ENCODE results near the gene GRIK2.
A peak's percentile ranks its signal among the peaks of the same experiment; 100 is the strongest.
"Not testable (repeated sequence)": the region's sequence is repeated elsewhere in the genome, so short reads cannot be mapped to it uniquely, and the experiment has no call there.

GRIK2 gene

GRCh38 chr6:101393251-101393828 is at the start of gene GRIK2:
GRIK2 (plus strand) TSS chr6:101393708.
- peak; percentile 60 for DNase-seq (ENCODE audit: low spot score)

- DNase-seq (ENCODE audit: low spot score) = no peak
Measured at GRCh38 chr6:101344885-101345284, 48.6 kb upstream of the GRIK2 start.

GRCh38 chr6:101348816-101349215 is 44.7 kb upstream of the GRIK2 start:
- DNase-seq (ENCODE audit: low spot score) = no peak

GRCh38 chr6:101350631-101351030 is 42.9 kb upstream of the GRIK2 start:
- DNase-seq (ENCODE audit: low spot score) = not testable (repeated sequence)

- no peak for DNase-seq (ENCODE audit: low spot score)
Measured at GRCh38 chr6:101351173-101351572, 42.3 kb upstream of the GRIK2 start.

- no peak for DNase-seq (ENCODE audit: low spot score)
Measured at GRCh38 chr6:101352316-101352715, 41.2 kb upstream of the GRIK2 start.

GRCh38 chr6:101365181-101365580 is 28.3 kb upstream of the GRIK2 start:
- no peak for DNase-seq (ENCODE audit: low spot score)

- DNase-seq (ENCODE audit: low spot score) = no peak
Measured at GRCh38 chr6:101379926-101380325, 13.6 kb upstream of the GRIK2 start.

- no peak for DNase-seq (ENCODE audit: low spot score)
Measured at GRCh38 chr6:101380897-101381630, 12.4 kb upstream of the GRIK2 start.

GRCh38 chr6:101383747-101384146 is 9.8 kb upstream of the GRIK2 start:
- not testable (repeated sequence) for DNase-seq (ENCODE audit: low spot score)

- no peak for DNase-seq (ENCODE audit: low spot score)
Measured at GRCh38 chr6:101386982-101387381, 6.5 kb upstream of the GRIK2 start.

GRCh38 chr6:101391772-101392585 is 1.5 kb upstream of the GRIK2 start:
- DNase-seq (ENCODE audit: low spot score) = no peak

GRCh38 chr6:101392586-101393230 is 800 bp upstream of the GRIK2 start:
- DNase-seq (ENCODE audit: low spot score) = no peak

- no peak for DNase-seq (ENCODE audit: low spot score)
Measured at GRCh38 chr6:101393829-101394251, 332 bp downstream of the GRIK2 start.

- DNase-seq (ENCODE audit: low spot score) = no peak
Measured at GRCh38 chr6:101394936-101395335, 1.4 kb downstream of the GRIK2 start.

GRCh38 chr6:101395345-101395744 is 1.8 kb downstream of the GRIK2 start:
- DNase-seq (ENCODE audit: low spot score) = no peak

GRCh38 chr6:101396548-101397173 is 3.2 kb downstream of the GRIK2 start:
- peak; percentile 34 for DNase-seq (ENCODE audit: low spot score)

- peak; percentile 44 for DNase-seq (ENCODE audit: low spot score)
Measured at GRCh38 chr6:101397199-101397598, 3.7 kb downstream of the GRIK2 start.

GRCh38 chr6:101398716-101399615 is 5.5 kb downstream of the GRIK2 start:
- peak; percentile 53 for DNase-seq (ENCODE audit: low spot score)

- DNase-seq (ENCODE audit: low spot score) = no peak
Measured at GRCh38 chr6:101399616-101400162, 6.2 kb downstream of the GRIK2 start.
